HG03159 (cell line): ENCODE results near the gene GPRC5A.
A peak's percentile ranks its signal among the peaks of the same experiment; 100 is the strongest.

Experiments
- ATAC-seq: cut with Tn5 transposase; IDR thresholded peaks from one replicate; pipeline ENCODE4 v1.9.1; 2021; ENCODE audit warnings: mild to moderate bottlenecking, moderate library complexity; ENCODE audit not compliant: unreplicated experiment

The GPRC5A gene

DNA sequence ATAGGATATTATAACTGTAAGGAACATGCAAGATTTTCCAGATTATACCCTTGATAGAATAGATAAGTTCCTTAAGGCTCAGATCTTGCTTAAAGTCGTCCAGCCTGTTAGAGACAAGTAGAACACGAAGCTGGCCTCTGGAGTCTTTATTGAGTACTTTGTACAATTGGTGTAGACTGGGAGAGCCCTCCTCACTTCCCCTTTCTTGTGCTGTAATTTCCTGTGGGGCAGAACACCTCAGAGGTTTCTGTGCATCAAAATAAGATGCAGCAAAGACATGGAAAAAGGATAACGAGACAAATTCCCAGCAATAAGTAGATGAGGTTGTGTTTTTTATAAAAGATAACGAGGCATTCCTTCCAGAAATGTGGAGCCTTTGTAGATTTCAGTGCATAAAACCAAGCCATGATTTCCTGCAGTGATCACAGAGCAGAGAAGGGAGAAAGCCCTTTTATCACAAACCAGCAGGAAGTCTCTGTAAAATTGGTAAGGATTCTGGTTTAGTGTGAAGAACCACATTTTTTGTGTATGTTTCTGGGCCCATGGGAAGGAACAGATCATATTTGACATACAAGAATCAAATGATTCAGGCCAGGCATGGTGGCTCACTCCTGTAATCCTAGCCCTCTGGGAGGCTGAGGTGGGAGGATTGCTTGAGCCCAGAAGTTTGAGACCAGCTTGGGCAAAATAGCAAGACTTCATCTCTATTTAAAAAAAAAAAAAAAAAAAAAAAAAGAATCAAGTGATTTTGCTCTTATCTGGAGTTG lies 18.0 kb downstream of the GPRC5A start:
- ATAC-seq = peak; percentile 60

DNA sequence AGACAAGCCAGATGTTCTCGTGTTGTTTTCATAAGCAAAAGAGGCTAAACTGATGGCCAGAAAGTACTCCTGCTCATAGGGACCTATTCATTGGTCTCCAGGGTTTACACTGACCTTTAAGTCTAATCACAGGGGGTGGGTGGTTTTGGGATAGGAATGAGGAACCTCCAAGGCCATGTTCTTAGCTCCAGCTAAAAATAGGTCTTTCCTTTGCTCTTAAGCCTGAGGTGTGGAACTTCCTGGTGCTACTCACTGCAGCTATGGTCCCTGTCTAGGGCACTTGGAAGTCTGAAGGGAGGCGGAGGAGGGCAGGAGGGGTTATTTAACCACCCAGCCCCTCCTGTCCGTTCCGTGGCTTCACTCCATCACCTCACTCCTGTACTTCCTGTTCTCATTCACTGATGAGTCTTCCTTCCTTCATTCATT lies 18.6 kb downstream of the GPRC5A start:
- no peak for ATAC-seq

DNA sequence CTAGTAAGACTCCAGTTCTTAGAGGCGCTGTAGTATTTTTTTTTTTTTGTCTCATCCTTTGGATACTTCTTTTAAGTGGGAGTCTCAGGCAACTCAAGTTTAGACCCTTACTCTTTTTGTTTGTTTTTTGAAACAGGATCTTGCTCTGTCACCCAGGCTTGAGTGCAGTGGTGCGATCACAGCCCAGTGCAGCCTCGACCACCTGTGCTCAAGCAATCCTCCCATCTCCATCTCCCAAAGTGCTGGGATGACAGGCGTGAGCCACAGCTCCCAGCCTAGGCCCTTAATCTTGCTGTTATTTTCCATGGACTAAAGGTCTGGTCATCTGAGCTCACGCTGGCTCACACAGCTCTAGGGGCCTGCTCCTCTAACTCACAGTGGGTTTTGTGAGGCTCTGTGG lies 21.3 kb downstream of the GPRC5A start:
- ATAC-seq = no peak

DNA sequence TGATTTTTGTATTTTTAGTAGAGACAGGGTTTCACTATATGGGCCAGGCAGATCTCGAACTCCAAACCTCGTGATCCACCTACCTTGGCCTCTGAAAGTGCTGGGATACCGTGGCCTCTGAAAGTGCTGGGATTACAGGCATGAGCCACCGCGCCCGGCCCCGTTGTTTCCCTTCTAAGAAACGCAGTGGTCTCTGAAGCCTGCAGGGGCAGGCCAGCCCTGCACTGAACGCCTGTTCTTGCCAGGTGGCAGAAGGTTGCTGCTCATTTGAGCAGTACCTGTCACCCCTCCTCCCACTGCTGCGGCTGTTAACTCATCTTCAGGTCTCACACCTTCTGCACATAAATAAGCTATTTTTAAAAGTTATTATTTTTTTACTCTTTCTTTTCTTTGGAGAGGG lies 24.3 kb downstream of the GPRC5A start:
- no peak for ATAC-seq

DNA sequence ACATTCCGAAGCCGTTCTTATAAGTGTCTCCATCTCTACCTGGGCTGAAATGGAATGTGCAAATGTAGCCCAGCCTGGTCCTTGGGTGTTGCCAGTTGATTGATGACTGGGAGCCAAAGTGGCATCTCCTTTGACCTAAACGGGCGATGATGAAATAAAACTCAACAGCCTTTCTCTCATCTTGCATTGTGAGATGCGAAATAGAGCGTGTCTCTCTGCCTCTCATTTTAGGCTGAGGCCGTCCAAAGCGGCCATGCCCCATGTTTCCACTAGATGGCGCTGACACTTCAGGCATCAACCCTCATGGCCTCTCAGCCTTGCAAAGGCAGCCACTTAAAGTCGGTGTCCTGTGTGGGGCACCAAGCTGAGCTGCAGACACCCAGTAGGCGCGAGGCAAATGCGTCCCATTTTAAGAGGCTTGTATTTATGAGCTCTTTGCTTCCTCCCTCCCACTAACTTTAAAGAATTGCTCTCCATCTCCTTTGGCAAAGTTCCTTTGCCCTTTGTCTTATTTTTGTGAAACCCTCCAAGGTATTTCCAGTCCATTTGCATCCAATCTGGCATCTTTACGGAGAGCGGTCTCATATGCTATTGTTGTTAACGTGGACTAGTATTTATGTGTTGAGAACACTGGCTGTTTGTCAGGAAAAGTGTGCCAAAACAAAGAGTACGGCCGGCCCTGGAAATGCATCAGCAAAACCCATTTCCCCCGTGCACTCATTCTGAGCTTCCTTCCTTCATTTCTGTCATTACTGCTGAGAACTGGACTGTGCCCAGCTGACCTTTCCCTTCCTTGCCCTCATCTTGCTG lies 25.0 kb downstream of the GPRC5A start:
- peak; percentile 92 for ATAC-seq

DNA sequence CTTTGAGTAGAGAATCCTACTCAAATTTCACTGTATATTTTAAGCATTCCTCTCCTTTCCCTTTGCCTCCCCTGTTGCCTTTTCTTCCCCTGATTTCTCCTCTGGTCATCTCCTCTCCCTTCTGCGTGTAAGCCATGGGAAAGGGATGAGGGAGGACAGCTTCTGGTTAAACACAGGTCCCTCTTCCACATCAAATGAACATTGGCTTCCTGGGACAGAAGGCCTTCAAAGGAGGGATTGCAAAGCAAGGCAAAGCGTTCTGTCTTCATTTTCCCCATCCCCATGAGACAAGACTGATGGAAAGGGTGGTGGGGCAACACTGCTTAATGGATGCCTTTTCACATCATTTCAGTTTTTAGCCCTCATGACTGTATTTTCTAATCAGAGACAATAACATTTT lies 26.2 kb downstream of the GPRC5A start:
- ATAC-seq = no peak

DNA sequence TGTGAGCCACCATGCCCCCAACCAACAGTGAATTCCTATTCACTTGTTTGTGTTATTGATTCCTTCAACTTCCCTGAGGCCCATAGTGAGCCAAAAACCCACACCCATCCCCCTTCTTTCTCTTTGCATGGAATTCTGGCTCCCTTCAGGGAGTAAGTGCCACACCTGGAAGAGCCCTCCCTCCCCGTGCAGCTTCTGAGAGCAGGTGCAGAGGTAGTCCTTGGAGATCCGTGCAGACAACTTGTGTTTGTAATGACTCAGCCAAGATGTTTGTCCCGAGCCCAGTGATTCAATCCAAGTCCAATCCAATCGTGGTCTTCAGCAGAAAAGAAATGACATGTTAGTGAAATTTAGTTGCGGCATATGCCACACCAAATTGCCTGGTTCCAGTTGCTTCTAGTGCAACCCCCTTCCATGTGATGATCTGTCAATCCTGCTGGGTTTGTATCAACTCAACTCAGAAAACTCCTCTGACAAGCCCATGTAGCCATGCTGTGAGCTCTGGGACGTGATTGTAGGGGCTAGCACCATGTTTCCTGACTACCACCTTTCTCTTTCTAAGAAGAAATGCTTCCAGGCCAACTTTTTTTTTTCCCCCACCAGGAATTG lies 27.5 kb downstream of the GPRC5A start:
- ATAC-seq = no peak

DNA sequence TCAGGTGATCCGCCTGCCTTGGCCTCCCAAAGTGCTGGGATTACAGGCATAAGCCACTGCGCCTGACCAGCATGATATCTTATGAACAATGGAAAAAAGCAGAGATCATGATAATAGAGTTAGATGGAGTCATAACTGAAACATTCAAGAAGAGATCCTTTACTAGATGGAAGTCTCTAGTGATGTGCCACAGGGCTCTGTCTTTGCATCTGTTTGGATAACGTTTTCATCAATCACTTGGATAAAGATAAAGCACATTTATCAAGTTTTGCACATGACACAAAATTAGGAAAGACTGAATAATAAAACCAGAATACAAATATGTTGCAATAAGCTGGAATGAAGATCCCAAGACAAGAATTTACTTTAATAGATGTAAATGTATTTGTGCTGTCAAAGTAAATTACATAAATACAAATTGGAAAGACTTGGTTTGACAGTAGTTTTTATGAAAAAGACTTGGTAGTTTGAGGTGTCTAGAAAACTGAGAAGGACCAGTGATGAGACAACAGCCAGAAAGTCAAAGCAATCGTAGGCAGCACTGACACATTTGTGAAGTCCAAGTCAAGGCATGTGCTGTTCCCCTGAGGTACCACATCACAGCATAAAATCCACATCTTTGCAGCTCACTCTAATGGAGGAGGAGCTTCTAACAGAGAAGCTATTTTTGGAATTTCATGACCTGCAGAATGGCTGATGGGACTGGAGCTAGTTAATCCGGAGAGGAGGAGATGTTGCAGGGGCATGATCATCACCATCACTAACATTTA lies 28.5 kb downstream of the GPRC5A start:
- no peak for ATAC-seq

DNA sequence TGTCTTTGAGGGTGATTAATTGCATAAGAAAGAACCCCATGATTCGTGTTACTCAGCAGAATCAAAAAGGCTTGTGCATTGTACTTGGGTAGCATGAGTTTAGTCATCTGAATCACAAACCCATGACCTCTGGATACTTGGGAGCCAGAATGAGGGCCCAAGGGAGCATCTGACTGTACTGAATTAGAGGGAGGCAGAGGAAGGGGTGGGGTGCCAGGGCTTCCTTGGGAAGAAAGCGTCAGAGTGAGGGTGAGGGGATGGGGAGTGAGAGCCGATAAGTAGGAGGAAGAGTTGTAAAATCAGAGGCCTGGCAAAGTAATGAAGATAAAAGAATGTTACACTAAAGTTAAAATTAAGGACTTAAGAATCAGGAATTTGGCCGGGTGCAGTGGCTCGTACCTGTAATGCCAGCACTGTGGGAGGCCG lies 30.8 kb downstream of the GPRC5A start:
- no peak for ATAC-seq

DNA sequence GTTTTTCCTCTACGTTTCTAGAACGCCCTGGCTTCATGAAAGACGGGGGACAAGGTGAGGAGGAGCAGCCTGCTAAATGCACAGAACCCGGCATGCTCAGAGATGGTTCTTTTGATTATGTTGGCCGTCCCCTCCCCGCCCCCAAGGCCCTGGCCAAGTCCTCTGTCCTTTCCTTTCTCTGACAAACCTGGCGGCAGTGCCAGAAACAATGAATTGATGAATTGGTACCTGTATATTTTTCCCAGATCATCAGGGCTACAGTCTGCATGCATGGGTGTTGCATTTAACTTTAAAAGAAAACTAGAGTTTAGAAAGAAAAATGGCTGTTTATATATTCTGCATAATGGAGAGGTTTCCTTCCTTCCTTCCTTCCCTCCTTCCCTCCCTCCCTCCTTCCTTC lies 31.6 kb downstream of the GPRC5A start:
- ATAC-seq = no peak

DNA sequence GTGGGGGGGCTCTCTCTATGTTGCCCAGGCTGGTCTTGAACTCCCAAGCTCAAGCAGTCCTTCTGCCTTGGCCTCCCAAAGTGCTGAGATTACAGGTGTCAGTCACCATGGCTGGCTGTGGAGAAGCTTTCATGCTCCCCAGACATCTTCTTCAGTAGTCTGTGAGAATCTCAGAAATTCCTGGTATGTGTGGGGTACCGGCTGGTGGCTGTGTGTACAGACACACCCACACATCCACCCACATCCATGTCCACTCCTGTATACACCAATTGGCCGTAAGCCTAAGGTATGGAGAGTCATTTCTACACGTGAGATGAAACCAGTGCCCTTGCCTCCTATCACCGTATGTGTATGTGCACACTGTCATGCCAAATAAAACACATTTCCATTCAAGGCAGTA lies 32.8 kb downstream of the GPRC5A start:
- ATAC-seq = no peak

DNA sequence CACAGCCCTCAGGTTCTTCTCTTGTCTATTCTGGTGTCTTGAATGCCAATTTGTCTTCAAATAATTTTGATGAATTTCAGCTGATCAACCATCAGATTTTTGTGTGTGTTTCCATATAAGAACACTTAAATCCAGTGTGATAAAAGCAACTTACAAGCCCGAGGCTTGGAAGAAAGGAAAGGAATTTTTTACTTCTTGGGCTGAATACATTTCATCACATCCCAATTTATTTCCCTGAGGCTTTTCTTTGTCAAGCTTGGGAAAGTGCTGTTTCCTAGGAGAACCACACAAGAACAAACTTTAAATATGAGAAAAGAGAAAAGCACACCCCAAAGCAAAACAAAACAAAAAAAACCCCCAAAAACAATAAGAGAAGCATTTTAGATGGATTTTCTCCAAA lies 34.0 kb downstream of the GPRC5A start:
- no peak for ATAC-seq

DNA sequence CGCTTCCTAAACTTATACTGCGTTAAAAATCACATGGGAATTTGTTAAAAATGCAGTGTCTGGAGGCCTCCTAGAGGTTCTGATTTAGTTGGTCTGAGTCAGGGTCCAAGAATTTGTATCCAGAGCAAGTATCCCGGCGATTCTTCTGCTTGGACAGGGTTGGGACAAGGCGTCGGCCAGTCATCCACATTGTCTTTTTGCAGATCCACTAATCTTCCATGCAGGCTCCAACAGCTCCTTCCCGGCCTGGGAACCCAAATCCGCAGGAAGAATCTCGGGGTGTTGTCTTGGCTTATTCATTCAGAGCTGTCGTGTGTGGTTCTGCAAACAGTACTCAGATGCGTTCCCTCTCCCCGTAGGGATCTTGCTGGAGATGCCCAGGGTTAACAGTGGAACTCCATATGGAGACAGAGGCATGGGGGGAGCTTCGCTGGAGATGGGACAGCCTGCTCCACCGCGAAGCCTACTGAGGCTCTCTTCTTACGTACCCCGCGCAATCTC lies 35.3 kb downstream of the GPRC5A start:
- no peak for ATAC-seq

DNA sequence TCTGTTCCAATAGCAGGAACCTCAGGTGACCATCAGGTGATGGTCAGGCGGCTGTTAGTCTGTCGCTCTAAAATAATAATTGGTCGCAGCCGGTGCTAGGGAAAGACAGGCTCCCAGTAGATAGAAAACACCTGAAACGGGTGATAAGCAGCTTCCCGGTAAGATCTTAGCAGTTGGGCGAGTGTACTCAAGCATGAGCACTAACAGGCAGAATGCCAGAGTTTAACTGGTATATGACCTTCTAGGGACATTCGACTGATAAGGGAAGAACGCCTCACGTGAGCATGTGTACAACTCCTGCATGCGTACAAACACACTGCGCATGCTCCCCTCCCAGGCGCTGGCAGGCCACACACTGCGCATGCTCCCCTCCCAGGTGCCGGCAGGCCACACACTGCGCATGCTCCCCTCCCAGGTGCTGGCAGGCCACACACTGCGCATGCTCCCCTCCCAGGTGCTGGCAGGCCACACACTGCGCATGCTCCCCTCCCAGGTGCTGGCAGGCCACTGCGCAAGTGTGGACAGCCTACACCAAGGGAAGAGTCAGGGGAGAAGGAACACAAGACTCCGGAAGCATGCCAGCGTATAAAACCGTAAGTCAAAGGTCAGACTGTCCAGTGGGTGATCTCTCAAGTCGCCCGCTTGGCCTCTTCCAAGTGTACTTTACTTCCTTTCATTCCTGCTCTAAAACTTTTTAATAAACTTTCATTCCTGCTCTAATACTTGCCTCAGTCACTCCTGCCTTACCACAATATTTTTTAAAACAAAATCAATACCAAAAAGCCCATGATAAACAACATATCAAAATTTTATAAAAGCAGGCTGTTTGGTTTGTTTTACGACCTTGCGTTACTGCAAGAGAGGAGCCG lies 36.1 kb downstream of the GPRC5A start:
- ATAC-seq = peak; percentile 56

DNA sequence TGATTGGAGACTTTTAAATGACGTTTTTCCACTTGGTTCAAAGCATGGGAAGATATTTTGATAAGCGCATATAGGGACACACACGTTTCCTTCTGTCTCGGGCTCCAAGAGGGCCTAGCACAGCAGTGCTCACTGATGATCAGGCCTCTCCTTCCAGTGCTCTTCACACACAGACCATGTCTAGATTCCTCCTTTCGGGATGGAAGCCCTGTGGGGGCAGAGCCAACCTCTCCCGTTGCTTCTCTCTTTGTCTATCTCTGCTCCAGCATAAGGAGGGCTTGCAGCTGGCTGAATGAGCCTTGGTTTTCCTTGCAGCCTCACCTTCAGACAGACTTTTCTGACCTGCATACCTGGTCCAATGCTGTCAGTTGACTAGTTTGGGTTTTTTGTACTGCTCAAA lies 38.3 kb downstream of the GPRC5A start:
- ATAC-seq = no peak

DNA sequence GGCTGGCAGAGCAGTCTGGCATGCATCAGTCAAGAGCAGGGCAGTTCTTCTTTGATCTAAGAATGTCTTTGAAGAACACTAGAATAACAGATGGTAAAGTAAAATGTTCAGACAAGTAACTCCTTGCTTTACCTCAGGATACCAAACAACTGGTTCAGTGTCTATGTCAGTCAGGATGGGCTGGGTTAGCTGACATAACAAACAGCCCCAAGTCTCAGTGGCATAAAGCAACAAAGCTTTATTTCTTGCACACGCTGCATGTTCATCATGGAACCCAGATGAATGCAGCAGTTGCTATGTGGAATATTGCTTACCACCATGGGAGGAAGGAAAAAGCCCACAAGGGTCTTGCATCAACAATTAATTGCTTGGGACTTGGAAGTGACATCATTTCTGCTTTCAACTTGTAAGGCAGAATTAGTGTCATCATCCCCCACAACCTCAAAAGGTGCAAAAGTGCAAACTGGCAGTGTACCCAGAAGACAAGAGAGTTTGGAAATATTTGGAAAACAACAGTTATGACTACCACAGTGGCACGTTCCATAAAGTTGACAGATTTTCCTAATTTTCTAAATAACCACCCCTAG lies 39.4 kb downstream of the GPRC5A start:
- ATAC-seq = no peak

DNA sequence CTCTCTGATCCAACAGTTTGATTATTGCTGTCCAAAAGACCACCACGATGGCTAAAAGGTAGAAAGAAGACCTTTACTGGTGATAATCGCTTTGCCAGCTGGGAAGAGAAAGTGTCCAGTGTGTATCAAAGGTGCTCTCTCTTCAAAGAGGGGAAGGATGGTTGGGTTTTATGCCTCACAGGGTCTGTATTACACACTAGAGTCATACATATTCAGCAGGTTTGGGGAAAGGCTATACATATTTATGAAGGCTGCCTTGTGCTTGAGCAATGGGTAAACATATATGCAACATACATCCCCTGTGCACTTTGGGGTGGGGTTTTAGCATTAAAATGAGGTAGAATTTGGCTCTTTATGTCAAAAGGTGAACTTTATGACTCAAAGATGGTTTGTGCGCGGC lies 42.4 kb downstream of the GPRC5A start:
- no peak for ATAC-seq

DNA sequence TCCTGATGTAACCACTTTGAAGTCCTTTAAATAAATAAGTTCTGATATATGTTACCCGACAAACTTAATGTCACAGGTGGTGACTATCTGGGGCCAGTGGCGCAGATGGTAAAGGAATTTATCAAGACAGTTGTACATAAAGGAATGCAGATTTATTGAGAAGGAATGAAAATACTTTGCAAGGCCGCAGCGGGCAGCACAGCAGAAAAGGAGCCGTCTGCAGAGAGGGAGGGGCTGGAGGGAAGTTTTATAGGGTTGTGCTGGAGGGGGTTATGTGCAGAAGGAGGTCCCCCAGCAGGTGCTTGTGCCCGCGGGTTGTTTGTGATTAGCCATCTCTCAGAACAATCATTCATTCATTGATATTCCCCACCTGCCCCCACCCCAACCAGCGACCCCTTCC lies 43.2 kb downstream of the GPRC5A start:
- no peak for ATAC-seq

DNA sequence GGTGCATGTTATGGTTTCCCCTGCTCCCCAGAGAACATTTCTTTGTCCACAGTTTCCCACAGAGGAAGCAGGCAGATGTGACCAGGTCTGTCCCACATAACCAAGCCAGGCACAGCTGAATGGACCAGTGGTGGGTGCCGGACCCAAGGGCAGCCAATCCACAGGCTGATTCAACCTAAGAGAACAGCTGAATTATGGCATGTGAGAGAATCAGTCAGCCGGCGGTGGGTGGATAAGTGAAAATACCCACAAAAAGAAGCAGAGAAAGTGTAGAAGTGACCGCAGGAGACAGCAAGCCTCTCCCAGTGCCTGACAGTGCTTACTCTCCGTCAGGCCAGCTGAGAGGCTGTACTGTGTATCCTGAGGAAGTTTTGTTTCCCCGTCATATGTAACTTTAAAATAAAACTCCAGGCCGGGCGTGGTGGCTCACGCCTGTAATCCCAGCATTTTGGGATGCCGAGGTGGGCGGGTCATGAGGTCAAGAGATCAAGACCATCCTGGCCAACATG lies 45.7 kb downstream of the GPRC5A start:
- no peak for ATAC-seq
